Raji (cell line): ENCODE results near the gene IGF1R.

Experiments used
- POLR2A ChIP-seq: IDR thresholded peaks from 2 replicates; pipeline ENCODE4 v1.6.1; 2011; ENCODE audit warnings: low read depth, low read length, control low read depth; ENCODE audit not compliant: insufficient read depth

Gene IGF1R

GRCh38 chr15:98809273-98809672 lies 160.9 kb downstream of the IGF1R start:
- no peak for TF ChIP-seq POLR2A

- no peak for TF ChIP-seq POLR2A
These were observed 164.5 kb downstream of the IGF1R start for GRCh38 chr15:98812716-98813446.

- no peak for TF ChIP-seq POLR2A
These were observed 165.6 kb downstream of the IGF1R start for GRCh38 chr15:98813951-98814350.

- TF ChIP-seq POLR2A: no peak
These were observed 166.9 kb downstream of the IGF1R start for GRCh38 chr15:98815207-98815606.

GRCh38 chr15:98817745-98818144 lies 169.4 kb downstream of the IGF1R start:
- TF ChIP-seq POLR2A: no peak

GRCh38 chr15:98823012-98823458 lies 174.7 kb downstream of the IGF1R start:
- TF ChIP-seq POLR2A: no peak

GRCh38 chr15:98823616-98824015 lies 175.3 kb downstream of the IGF1R start:
- TF ChIP-seq POLR2A: no peak

GRCh38 chr15:98824595-98824994 lies 176.3 kb downstream of the IGF1R start:
- TF ChIP-seq POLR2A: no peak

- no peak for TF ChIP-seq POLR2A
These were observed 178.3 kb downstream of the IGF1R start for GRCh38 chr15:98826658-98827057.

- no peak for TF ChIP-seq POLR2A
These were observed 178.9 kb downstream of the IGF1R start for GRCh38 chr15:98827217-98827616.

GRCh38 chr15:98830034-98830634 lies 181.8 kb downstream of the IGF1R start:
- TF ChIP-seq POLR2A: no peak

- TF ChIP-seq POLR2A: no peak
These were observed 186.6 kb downstream of the IGF1R start for GRCh38 chr15:98834976-98835375.

GRCh38 chr15:98835876-98836275 lies 187.5 kb downstream of the IGF1R start:
- TF ChIP-seq POLR2A: no peak

- no peak for TF ChIP-seq POLR2A
These were observed 190.3 kb downstream of the IGF1R start for GRCh38 chr15:98838387-98839259.

GRCh38 chr15:98840053-98840452 lies 191.7 kb downstream of the IGF1R start:
- TF ChIP-seq POLR2A: no peak
